Astrocyte (in vitro differentiated cells and primary cell): ENCODE results near the gene CHPT1.
"Not testable (repeated sequence)": the region's sequence is repeated elsewhere in the genome, so short reads cannot be mapped to it uniquely, and the experiment has no call there.

Experiments
- EZH2 ChIP-seq: IDR thresholded peaks from 2 replicates; pipeline ENCODE4 v1.6.1; 2012; ENCODE audit warnings: mild to moderate bottlenecking, low read length, inconsistent platforms; ENCODE audit not compliant: insufficient read depth
- TF ChIP-seq, protein P1 (sequence below): IDR thresholded peaks from 2 replicates; pipeline ENCODE4 v1.5.1; 2011; ENCODE audit warnings: low read depth, mild to moderate bottlenecking, inconsistent platforms, low read length, moderate library complexity; ENCODE audit not compliant: insufficient read depth

DNA sequence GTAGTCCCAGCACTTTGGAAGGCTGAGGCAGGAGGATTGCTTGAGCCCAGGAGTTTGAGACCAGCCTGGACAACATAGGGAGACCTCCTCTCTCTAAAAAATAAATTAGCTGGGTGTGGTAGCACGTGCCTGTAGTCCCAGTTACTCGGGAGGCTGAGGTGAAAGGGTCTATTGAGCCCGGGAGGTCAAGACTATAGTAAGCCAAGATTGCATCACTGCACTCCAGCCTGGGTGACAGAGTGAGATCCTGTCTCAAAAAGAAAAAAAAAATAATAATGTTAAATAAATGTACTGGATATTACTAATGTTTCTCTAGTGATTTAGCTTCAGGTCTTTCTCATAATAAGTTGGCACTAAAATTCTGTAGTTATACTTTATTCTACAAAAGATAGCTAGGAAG is 20.9 kb upstream of the CHPT1 start:
- TF ChIP-seq, protein P1, sequence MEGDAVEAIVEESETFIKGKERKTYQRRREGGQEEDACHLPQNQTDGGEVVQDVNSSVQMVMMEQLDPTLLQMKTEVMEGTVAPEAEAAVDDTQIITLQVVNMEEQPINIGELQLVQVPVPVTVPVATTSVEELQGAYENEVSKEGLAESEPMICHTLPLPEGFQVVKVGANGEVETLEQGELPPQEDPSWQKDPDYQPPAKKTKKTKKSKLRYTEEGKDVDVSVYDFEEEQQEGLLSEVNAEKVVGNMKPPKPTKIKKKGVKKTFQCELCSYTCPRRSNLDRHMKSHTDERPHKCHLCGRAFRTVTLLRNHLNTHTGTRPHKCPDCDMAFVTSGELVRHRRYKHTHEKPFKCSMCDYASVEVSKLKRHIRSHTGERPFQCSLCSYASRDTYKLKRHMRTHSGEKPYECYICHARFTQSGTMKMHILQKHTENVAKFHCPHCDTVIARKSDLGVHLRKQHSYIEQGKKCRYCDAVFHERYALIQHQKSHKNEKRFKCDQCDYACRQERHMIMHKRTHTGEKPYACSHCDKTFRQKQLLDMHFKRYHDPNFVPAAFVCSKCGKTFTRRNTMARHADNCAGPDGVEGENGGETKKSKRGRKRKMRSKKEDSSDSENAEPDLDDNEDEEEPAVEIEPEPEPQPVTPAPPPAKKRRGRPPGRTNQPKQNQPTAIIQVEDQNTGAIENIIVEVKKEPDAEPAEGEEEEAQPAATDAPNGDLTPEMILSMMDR: not testable (repeated sequence)
- not testable (repeated sequence) for TF ChIP-seq EZH2
